HG03196 (cell line): ENCODE measurements around the gene ARHGAP24.

Source experiments
- ATAC-seq: cut with Tn5 transposase; IDR thresholded peaks from one replicate; pipeline ENCODE4 v1.9.1; 2021; ENCODE audit not compliant: unreplicated experiment

Gene ARHGAP24

GRCh38 chr4:85684676-85685075, 209.7 kb downstream of the ARHGAP24 start:
- ATAC-seq = no peak

GRCh38 chr4:85686398-85686797, 211.4 kb downstream of the ARHGAP24 start:
- no peak for ATAC-seq

- no peak for ATAC-seq
These were observed 213.2 kb downstream of the ARHGAP24 start for GRCh38 chr4:85688055-85688740.

- ATAC-seq = no peak
These were observed 221.7 kb downstream of the ARHGAP24 start for GRCh38 chr4:85696661-85697060.

DNA sequence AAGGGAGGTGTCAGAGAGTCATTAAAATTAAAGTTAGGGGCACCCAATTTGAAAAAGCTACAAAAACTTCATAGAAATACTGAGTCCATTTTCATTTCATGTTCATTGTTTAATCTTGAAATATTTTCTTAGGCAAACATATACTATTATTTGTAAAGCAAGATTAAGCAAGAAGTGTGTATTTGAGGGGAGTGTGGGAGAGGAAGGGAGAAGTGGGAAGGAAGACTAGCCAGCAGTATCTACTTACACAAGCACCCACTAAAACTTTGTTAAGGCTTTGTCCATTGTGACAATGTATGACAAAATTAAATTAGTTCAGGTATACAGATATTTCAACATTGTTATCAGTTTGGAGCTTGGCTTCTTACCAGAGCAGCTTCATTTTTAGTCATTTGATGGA, 222.9 kb downstream of the ARHGAP24 start:
- ATAC-seq = no peak

DNA sequence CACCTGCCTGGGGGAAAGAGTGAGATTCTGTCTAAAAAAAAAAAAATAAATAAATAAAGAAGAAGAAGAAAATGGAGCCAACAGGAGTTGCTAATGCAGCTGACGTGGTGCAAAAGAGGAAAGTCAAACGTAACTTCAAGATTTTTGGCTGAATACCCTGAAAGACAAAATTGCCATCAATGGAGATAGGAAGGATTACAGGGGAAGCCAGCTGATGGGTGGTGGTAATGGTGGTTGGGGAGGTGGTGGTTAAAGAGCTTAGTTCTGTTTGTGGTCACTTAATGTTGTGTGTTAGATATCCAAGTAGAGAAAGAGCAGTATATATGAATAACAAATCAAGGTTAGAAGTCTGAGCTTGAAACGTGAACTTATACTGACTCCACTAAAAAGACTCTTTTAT, 225.4 kb downstream of the ARHGAP24 start:
- ATAC-seq = no peak

GRCh38 chr4:85701861-85702321, 226.9 kb downstream of the ARHGAP24 start:
- ATAC-seq = no peak

DNA sequence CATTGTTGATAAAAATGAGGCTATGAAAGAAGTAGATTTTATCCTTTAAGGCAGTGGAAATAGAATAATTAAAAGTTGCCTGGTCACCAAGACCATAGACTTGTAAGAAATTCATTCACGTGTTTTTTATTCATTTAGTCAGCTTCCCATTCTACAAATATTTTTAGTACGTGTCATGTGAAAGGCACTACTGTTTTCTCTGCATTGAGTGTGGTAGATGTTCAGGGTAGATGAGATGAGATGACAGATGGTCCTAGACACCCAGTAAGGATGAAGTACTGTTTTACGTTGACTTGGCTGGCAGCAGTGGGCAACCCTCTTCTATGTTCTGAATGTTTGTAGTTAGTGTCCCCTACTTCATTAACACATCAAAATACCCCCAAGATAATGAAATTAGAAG, 228.1 kb downstream of the ARHGAP24 start:
- ATAC-seq = no peak

DNA sequence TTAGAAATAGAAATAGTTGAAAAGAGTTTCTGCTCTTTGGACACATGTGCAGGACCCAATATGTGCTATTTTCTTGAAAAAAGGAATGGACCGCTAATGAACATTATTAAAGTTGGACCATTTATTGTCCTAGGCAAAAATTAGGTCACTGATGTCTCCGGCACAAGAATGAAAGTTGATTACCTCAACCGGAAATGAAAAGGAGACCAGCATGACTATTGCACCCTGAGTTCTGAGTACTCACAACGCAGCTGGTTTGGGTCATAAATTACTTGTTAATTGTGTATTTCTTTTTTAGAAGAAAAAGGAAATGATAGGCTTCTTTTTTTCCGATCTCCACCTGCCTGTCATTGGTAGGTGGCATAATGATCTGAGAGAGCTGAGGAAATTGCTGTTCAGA, 232.7 kb downstream of the ARHGAP24 start:
- ATAC-seq = peak; percentile 88

GRCh38 chr4:85708468-85708867, 233.5 kb downstream of the ARHGAP24 start:
- no peak for ATAC-seq

GRCh38 chr4:85713005-85713404, 238.1 kb downstream of the ARHGAP24 start:
- no peak for ATAC-seq

DNA sequence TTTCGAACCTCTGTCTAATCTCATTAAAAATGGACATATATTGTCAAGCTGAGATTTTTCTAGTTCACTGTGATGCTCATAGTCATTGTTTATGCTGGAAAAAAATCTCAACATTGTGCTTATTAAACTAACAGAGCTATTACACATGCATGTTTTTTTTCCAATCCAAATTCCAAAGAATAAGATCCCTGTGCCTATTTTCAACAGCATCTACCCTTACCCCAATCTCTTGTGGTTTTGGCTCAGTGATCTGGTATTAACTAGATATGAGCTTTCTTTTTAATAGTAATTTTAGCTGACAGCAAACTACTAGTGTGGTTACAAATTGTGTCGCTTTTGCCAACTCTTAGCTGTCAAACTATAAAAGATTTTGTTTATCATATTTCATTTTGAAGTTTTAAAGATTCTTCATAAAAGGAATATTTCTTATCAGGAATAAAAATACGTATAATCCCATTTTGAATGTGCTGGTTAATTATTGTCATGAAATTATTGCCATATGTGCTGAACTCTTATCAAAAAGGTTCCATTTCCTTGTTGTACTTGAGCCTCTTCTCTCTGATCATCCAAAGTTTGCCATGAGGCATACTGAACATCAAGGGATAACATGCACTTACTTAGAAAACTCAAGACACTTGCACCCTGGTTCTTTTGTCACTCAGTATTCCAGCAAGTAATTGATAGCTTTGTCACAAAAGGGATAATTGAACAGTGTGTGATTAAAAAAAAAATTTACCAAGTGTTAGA, 241.2 kb downstream of the ARHGAP24 start:
- no peak for ATAC-seq

- no peak for ATAC-seq
These were observed 242.4 kb downstream of the ARHGAP24 start for GRCh38 chr4:85717351-85717750.

DNA sequence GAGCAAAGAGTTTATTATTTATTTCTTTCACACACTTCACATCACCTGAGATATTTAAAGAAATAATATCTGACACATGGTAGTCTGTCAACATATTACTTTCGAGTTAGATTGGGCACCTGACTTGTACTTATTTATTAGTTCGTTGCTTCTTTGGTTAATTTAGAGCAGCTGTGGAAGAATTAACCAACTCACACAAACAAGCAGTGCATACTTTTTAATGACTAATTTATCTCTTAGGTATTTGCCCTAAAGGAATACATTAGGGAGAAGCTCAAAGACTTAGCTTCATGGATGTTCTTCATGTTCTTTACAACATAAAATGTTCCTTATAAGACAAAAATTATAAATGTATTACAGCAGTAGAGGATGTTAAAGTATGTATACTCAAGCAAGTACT, 242.9 kb downstream of the ARHGAP24 start:
- no peak for ATAC-seq

DNA sequence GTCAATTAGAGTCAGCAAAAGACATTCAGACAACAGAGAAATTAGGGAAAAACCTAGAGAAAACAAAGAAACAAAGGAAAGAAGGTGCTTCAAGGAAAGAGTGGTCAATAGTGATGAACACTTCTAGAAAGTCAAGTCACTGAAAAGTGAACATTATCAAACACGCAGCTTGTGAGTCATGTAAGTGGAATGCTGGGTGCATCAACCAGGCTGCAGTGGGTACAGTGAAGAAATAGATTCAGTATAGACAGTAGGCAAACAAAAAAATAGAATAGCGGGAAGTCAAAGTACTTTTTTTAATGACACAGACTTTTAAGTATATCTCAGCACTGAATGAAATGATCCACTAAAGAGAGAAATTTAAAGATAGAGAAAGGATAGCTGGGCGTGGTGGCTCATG, 245.8 kb downstream of the ARHGAP24 start:
- ATAC-seq = no peak

- ATAC-seq = no peak
These were observed 247.5 kb downstream of the ARHGAP24 start for GRCh38 chr4:85722401-85722800.

DNA sequence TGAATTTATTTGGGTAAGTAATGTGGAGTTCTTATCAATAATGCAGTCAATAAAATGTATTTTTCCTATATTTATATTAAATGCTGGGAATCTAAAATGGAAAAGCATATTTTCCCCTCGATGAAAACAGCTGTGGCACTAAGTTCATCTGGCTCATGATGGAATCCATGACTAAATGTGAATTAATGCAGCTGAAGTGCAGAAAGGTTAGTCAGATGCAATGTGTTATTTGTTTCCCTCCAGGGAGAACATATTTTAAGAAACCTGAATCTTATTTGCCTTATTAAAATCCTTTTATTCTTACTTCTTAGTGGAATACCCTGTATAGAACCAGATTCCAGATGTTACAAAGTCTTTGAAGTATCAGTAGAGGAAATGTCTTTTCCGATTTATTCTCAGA, 247.9 kb downstream of the ARHGAP24 start:
- ATAC-seq = no peak

GRCh38 chr4:85724791-85725563, 250.0 kb downstream of the ARHGAP24 start:
- no peak for ATAC-seq

GRCh38 chr4:85725721-85726170, 250.8 kb downstream of the ARHGAP24 start:
- ATAC-seq = peak; percentile 72

- ATAC-seq = no peak
These were observed 251.6 kb downstream of the ARHGAP24 start for GRCh38 chr4:85726555-85726954.

DNA sequence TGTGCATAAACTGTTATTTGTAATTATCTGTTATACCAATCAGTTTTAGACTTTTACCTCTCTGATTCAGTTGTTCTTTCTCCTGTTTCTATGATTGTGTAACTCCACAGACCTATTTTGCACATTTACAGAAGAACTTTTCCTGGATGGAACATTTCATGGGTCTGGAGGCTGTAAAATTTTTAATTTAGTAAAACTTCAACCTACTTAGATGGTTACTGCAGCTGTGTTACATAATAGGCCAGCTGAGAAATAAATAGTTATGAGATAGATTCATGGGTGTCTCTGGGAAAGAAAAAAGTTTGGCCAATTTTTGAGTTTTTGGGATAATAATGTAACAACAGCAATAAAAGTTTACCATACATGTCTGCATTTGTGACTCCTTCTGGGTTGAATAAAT, 253.5 kb downstream of the ARHGAP24 start:
- no peak for ATAC-seq

DNA sequence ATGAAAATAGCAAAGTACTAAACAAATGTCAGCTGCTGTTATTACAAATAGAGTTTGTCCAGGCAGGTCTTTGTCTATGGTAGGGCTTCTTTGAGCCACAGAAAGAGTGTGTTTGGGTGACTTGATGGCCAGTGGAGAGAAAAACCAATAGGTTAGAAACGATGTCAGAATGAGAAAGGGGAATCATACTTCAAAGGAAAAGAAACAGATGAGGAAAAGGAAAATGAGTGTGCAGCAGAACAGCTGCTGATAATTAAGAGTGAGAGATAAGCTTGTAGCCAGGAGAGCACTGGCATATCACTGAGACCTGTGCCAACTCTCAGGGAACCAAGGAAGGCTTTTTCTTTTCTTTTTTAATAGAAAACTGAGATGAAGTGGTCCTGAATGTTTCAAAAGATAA, 257.2 kb downstream of the ARHGAP24 start:
- ATAC-seq = no peak
